Measurements from ENCODE around the gene TRIP11.

GRCh38 chr14:92021523-92021922 lies 18.3 kb downstream of the TRIP11 start:
- TF ChIP-seq EP300 (IDR thresholded peaks at IDR 0.05) (no peak), CTCF (IDR thresholded peaks at IDR 0.05) (no peak)
